AG10803 (cell line): ENCODE measurements around the gene KCNIP4.
"Not testable (repeated sequence)": the region's sequence is repeated elsewhere in the genome, so short reads cannot be mapped to it uniquely, and the experiment has no call there.

ENCODE experiments used
- DNase-seq: peaks from one replicate; pipeline ENCODE4 v3.0.0; 2010; ENCODE audit warnings: low read depth
- H3K4me3 ChIP-seq: 2 replicates; pipeline ENCODE4 v1.5.1; 2011; ENCODE audit warnings: mild to moderate bottlenecking, low read length, control low read depth
- CTCF ChIP-seq: conservative IDR thresholded peaks from 2 replicates; pipeline ENCODE4 v1.5.1; 2011; ENCODE audit warnings: mild to moderate bottlenecking, low read length, control low read depth, inconsistent platforms

KCNIP4 gene

DNA sequence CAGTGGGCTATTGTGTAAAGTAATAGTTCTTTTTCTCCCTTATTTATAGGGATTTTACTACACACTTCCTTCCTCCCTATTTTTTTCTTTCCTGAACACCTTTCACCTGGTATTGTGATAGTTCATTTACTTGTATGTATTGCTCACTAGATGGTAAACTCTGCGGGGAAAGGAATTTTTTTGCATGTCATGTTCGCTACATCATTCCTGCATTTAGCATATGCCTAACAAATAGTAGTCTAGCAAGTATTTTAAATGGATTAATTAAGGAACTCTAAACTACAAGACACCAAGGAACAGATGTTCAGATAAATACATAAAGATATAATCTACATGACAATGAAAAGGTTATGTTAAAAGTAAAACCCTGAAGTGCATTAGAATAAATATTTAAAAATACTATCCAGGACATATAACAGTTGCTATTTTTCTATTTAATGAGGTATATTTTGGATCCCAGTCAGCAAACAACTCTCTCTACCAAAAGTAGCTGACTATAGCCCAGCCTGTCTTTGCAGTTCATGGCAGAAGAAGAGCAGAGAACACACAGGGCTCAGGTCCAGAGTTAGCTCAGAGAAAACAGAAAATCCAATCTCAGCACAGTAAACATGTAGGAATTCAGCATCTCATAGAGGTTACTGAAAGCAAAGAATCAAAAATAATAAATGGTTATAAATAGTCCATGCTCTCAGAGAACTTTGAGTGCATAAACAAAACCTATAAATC lies 1160.5 kb downstream of the KCNIP4 start:
- H3K4me3 ChIP-seq, result no peak overlapping the region
- DNase-seq, result no peak
- TF ChIP-seq CTCF, result no peak

DNA sequence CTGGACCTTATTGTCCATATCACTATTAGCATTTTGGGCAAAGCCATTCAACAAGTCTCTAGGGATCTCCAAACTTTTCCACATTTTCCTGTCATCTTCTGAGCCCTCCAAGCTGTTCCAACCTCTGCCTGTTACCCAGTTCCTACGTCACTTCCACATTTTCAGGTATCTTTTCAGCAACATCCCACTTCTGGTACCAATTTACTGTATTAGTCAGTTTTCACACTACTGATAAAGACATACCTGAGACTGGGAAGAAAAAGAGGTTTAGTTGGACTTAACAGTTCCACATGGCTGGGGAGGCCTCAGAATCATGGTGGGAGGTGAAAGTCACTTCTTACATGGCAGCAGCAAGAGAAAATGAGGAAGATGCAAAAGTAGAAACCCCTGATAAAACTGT lies 1165.4 kb downstream of the KCNIP4 start:
- not testable (repeated sequence) for DNase-seq, H3K4me3 ChIP-seq

DNA sequence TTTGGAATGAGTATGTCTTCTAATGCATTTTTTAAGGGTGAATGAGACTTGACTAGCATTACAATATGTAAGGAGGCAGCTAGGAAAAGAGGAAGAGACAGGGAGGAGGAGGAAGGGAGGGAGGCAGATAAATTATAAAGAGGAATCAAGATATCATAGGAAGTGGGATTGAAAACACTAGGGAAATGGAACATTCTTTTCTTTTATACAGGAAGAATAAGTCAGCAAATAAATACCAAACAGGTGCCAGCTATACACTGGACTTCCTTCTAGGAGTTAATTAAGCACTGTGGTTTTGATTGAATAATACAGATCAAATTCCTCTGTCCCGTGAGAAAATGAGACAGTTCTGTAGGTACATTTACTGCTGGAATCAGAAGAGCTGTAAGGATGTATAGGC lies 1169.7 kb downstream of the KCNIP4 start:
- no peak overlapping the region for H3K4me3 ChIP-seq
- no peak for DNase-seq
- TF ChIP-seq CTCF, result no peak

DNA sequence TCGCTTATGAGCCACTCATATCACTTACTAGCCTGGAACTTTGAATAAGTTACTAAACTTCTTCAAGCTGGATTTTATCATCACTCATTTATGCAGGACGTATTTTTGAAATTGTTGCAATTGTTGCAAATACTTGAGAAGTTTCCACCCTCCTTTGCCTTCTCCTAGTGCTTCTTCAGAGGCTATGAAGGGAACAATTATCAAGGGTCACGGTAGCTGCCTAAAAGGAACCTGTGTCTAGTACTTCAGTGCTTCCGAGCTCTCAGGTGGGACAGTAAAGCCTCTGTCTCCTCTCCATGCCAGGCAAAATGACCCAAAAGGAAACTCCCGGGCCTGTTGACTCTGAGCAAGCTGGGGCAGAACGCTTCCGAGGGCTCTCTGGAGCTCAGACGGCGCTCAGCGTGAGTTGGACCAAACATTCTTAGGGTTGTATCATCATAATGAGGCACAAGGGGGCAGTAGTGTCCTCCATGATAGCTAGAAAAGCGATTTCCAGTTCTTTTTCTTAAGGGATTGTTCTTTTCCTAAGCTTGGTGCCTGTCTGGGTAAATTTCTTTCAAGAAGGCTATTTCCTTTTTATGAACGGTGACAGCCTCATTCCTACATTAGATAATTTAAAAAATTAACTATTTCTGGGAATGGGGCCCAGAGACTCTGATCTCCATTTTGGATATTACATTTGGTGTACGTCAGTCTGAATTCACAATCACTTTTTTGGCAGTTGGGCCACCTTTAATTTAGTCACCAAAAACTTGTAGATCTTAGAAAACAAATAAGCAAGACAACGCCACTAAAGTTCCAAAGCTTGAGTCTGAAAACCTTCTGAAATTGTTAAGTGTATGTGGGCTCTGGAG lies 1175.2 kb downstream of the KCNIP4 start:
- TF ChIP-seq CTCF, result peak; percentile 87
- DNase-seq, result peak; percentile 57
- no peak overlapping the region for H3K4me3 ChIP-seq

GRCh38 chr4:20764366-20764992 lies 1184.1 kb downstream of the KCNIP4 start:
- DNase-seq, result no peak
- TF ChIP-seq CTCF, result no peak

GRCh38 chr4:20761826-20762225 lies 1186.7 kb downstream of the KCNIP4 start:
- TF ChIP-seq CTCF, result no peak
- no peak for DNase-seq
- no peak overlapping the region for H3K4me3 ChIP-seq

More at GRCh38 chr4:20764366-20764992, 1184.1 kb downstream of the KCNIP4 start:
- H3K4me3 ChIP-seq, result no peak overlapping the region

DNA sequence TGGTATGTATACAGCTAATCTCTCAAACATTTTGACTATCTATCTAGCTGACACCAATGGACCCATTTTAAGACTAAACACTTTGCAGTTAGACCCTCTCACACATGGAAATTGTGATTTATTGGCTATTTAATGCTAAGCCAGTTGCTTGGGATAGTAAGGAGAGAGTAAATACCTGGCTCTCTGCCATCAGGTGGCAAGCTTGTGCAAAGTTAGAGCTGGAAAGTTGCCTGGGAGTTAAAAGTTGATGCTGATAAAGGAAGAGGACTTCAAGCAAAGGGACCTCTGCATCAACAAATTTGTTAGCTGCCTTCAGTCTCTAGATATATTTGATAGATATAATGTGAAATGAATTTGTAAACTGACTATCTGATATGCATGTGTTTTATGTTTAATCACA lies 1187.2 kb downstream of the KCNIP4 start:
- DNase-seq, result no peak
- H3K4me3 ChIP-seq, result no peak overlapping the region
- no peak for TF ChIP-seq CTCF
